Subcutaneous abdominal adipose tissue (tissue), 5 donors: ENCODE measurements around the gene RNF144B.
"Not testable (repeated sequence)": the region's sequence is repeated elsewhere in the genome, so short reads cannot be mapped to it uniquely, and the experiment has no call there.

Experiments used
- H3K27ac ChIP-seq: one replicate; pipeline ENCODE4 v1.7.0; 2013; ENCODE audit warnings: low read depth, mild to moderate bottlenecking, inconsistent platforms, low read length, moderate library complexity
- H3K27me3 ChIP-seq, 5 donors: one replicate each; pipeline ENCODE4 v1.7.0; 2013; ENCODE audit warnings: low read length in 5 of 5, inconsistent platforms in 1 of 5; ENCODE audit not compliant: control insufficient read depth in 5 of 5, insufficient read depth in 4 of 5
- H3K36me3 ChIP-seq, 5 donors: one replicate each; pipeline ENCODE4 v1.7.0; 2013; ENCODE audit warnings: low read length in 5 of 5; ENCODE audit not compliant: control insufficient read depth in 5 of 5, insufficient read depth in 5 of 5
- H3K4me1 ChIP-seq, 5 donors: one replicate each; pipeline ENCODE4 v1.7.0; 2013; ENCODE audit warnings: low read length in 5 of 5, mild to moderate bottlenecking in 3 of 5, moderate library complexity in 1 of 5; ENCODE audit not compliant: control insufficient read depth in 5 of 5, insufficient read depth in 5 of 5
- H3K4me3 ChIP-seq, 5 donors: one replicate each; pipeline ENCODE4 v1.7.0; 2013; ENCODE audit warnings: low read length in 5 of 5, low read depth in 1 of 5
- H3K9ac ChIP-seq, 5 donors: one replicate each; pipeline ENCODE4 v1.7.0; 2013; ENCODE audit warnings: low read length in 5 of 5, mild to moderate bottlenecking in 4 of 5, moderate library complexity in 3 of 5
- H3K9me3 ChIP-seq, 5 donors: one replicate each; pipeline ENCODE4 v1.7.0; 2013; ENCODE audit warnings: low read length in 5 of 5; ENCODE audit not compliant: control insufficient read depth in 5 of 5
- donor health status: healthy.
- donor health status: healthy.
- donor health status: healthy.
- donor health status: healthy.
- donor health status: healthy.

The RNF144B gene

DNA sequence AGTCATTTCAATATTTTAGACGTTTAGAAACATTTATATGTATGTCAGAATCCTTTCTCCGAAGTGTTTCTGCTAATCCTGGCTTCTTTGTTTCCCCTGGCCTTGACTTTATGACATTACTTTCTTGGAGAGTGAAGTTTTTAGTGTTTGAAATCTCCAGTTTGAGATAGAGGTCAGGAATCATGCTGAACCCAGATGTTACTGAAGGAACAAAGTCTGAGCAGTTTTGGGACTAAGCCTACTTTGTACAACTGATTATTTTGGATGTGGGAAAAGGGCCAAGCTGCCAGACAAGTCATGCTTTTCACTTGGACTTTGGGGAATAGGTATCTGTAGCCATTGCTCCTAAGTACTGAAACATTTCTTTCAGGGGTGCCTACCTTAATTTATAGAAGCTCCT lies 2.3 kb downstream of the RNF144B start:
- no peaks in the 10 kb centered on the region for H3K9me3 ChIP-seq
- H3K4me1 ChIP-seq = peaks cover 0 to 52% (median 42%) of the 10 kb centered on the region in 5 donors
- peak overlapping the region in 4 of 5 donors; percentile 80 to 92 (median 90) for H3K4me3 ChIP-seq
- H3K9ac ChIP-seq = peak overlapping the region; percentile 21 to 87 (median 76)
- H3K36me3 ChIP-seq = peaks cover 0 to 4% (median 0%) of the 10 kb centered on the region in 5 donors
- no peaks in the 10 kb centered on the region for H3K27me3 ChIP-seq
- H3K27ac ChIP-seq = peak overlapping the region; percentile 92

DNA sequence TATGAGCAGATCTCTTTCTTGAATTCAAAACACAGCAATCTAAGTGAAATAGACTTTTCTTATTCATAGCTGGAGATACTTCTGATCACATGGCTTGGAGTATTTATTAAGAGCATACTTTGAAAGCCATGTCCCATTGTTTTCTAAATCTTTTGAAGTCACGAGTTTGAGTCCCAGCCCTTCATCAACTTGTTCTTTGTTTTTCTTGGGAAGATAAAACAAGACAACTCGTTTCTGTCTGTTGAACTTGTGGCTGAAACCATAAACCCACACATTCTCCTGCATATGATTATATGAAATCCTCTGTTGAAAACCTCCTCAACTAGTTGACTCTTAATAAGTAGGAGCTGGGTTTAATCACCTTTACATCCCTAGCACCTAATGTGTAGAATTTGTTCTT lies 3.3 kb downstream of the RNF144B start:
- Histone ChIP-seq H3K9me3 (no peaks in the 10 kb centered on the region), H3K27me3 (no peaks in the 10 kb centered on the region), H3K9ac (no peak overlapping the region), H3K36me3 (peaks cover 0 to 4% (median 0%) of the 10 kb centered on the region in 5 donors), H3K4me1 (peaks cover 0 to 54% (median 48%) of the 10 kb centered on the region in 5 donors), H3K27ac (no peak overlapping the region), H3K4me3 (peak overlapping the region in 1 of 5 donors; percentile 92)

DNA sequence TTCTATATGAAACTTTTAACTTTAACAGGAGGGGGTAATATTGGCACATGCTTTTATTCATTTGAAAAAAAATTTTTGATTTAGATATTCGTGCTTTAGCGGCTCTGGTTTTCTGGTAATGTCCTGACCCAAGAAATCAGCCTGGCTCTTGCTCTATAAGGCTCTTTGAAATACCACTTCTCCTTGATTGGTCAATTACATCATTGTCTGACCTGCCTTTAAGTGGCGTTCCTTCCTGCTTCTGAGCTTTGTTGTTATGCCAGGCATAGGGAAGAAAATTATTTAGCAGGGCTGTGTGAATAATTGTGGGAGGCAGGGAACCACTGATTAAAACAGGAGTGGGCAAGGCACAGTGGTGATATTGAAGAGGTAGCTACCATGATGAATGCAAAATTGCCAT lies 3.9 kb downstream of the RNF144B start:
- Histone ChIP-seq H3K27me3 (no peaks in the 10 kb centered on the region), H3K36me3 (peaks cover 0 to 4% (median 0%) of the 10 kb centered on the region in 5 donors), H3K9ac (peak overlapping the region in 1 of 5 donors; percentile 28), H3K9me3 (no peaks in the 10 kb centered on the region), H3K4me1 (peaks cover 0 to 54% (median 48%) of the 10 kb centered on the region in 5 donors), H3K4me3 (no peak overlapping the region), H3K27ac (no peak overlapping the region)

DNA sequence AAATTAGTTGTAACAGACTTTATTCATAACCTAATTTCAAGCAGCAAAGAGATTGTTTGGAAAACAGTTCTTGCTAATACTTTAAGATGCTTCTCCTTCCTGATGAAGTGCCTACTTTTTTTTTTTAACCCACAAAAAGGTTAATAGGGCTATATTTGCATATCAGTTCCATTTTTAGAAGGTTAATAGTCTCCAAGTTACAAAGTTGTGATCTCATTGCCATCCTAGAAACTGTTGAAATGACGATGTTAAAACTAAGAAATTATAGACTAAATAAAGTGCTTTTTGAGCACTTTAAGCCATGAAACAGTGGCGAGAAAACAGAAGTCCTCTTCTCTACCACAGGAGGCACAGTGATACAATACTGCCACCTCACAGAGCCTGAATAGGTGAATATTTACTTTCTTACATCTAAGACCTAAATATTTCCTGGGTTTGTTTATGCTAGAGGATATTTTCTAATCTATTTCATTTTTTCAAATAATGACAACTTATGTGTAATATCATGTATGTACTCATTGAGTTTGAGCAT lies 5.3 kb downstream of the RNF144B start:
- Histone ChIP-seq H3K4me1 (peaks cover 0 to 41% (median 34%) of the 10 kb centered on the region in 5 donors), H3K36me3 (peaks cover 0 to 4% (median 0%) of the 10 kb centered on the region in 5 donors), H3K4me3 (no peak overlapping the region), H3K27me3 (no peaks in the 10 kb centered on the region), H3K9me3 (no peaks in the 10 kb centered on the region), H3K9ac (no peak overlapping the region), H3K27ac (no peak overlapping the region)

DNA sequence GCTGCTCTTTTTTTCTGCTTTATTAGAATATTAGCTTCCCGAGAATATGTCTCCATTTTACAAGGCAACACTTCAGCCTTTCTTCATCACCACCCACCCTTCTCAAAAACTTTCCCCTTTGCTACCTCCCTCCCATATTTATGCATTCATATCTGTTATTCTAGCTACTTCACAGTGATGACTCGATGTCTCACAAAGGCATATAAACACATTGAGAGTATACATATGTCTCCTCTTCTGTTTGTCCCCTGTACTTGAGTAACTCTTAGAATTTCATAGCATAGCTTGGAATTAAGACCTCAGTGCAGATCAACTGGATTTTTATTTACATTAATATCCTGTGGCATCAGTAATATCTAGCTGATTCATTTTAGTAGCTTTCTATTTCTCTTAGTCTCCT lies 6.5 kb downstream of the RNF144B start:
- H3K27ac ChIP-seq = no peak overlapping the region
- H3K4me3 ChIP-seq = no peak overlapping the region
- no peak overlapping the region for H3K9ac ChIP-seq
- no peaks in the 10 kb centered on the region for H3K27me3 ChIP-seq
- peaks cover 0 to 31% (median 23%) of the 10 kb centered on the region in 5 donors for H3K4me1 ChIP-seq
- no peaks in the 10 kb centered on the region for H3K9me3 ChIP-seq
- H3K36me3 ChIP-seq = peaks cover 0 to 4% (median 0%) of the 10 kb centered on the region in 5 donors

DNA sequence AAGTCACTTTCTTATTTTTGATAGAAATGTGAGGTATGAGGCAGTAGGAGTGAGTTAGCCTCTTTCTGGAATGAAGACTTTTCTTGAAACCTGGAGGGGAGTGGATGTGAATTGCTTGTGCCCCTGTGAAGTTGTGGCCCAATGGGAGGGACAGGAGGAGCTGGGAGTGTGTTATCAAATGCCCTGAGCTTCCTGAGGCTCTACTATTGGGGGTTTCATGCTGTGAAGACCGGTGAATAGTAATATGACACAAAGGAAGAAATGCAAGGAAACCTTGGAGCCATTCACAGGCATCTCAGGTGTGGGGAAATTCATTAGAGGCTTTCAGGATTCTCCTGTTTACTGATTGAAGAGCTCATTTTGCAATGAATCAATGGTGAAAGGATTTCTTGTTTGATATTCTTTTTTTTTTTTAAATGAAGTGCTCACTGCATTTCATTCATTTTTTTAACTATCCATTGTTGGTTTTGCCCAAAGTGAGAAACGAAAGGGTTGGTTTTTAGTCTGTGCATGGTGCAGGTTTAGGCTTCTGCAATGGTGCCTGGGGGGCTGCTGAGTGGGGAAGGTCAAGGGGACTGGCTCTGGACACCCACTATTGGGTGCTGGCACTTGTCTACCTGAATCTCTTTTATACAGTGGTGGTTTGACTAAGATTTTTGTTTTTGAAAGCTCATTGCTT lies 8.2 kb downstream of the RNF144B start:
- H3K9me3 ChIP-seq = no peaks in the 10 kb centered on the region
- H3K27me3 ChIP-seq = no peaks in the 10 kb centered on the region
- peaks cover 2 to 13% (median 5%) of the 10 kb centered on the region in 5 donors for H3K36me3 ChIP-seq
- H3K4me3 ChIP-seq = no peak overlapping the region
- H3K27ac ChIP-seq = no peak overlapping the region
- no peak overlapping the region for H3K9ac ChIP-seq
- peaks cover 0 to 20% (median 9%) of the 10 kb centered on the region in 5 donors for H3K4me1 ChIP-seq

DNA sequence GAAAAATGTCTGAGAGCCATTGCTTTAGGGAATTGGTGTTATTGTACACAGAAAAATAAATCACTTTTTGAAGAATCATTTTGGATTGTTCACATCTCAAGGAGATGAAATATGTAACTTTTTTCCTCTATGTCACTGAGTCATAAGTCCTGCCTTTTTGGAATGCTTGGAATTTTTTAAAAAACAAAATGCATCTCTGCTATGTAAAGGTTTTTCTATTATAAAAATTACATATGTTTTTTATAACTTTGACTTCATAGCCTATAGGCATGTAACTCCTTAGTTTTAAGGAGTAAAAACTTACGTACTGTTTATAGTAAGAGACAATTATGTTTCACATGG lies 8.7 kb downstream of the RNF144B start:
- no peaks in the 10 kb centered on the region for H3K27me3 ChIP-seq
- no peak overlapping the region for H3K27ac ChIP-seq
- peaks cover 0 to 25% (median 14%) of the 10 kb centered on the region in 5 donors for H3K4me1 ChIP-seq
- H3K9me3 ChIP-seq = no peaks in the 10 kb centered on the region
- H3K36me3 ChIP-seq = peaks cover 7 to 19% (median 8%) of the 10 kb centered on the region in 5 donors
- H3K4me3 ChIP-seq = no peak overlapping the region
- no peak overlapping the region for H3K9ac ChIP-seq

DNA sequence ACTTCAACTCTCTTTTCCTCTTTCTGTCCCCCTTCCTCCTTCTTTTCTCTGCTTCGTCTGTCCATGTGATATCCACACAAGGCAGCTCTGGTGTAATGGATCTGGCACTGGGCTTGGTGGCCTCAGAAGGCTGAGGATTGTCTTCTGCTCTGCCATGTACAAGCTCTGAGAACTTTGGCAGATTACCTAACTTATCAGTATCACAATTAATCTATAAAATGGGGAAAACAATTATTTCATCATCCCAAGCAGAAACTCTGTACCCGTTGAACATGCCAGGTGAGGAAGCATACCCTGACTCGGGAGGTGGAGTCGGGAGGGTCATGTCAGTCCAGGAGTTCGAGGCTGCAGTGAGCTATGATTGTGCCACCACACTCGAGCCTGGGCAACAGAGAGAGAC lies 10.6 kb downstream of the RNF144B start:
- Histone ChIP-seq H3K9ac (no peak overlapping the region), H3K27ac (no peak overlapping the region), H3K27me3 (no peaks in the 10 kb centered on the region), H3K36me3 (peaks cover 7 to 20% (median 9%) of the 10 kb centered on the region in 5 donors), H3K4me1 (peaks cover 0 to 28% (median 13%) of the 10 kb centered on the region in 5 donors), H3K9me3 (no peaks in the 10 kb centered on the region), H3K4me3 (no peak overlapping the region)

DNA sequence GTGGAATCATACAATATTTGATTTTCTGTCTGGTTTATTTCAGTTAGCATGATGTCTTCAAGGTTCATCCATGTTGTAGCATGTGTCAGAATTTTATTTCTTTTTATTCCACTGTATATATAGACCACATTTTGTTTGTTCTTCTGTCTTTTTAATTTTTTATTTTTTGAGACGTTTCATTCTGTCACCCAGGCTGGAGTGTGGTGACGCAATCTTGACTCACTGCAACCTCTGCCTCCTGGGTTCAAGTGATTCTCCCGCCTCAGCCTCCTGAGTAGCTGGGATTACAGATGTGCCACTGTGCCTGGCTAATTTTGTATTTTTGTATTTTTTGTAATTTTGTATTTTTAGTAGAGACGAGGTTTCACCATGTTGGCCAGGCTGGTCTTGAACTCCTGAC lies 11.1 kb downstream of the RNF144B start:
- H3K27ac ChIP-seq, H3K9ac ChIP-seq, H3K27me3 ChIP-seq, H3K4me3 ChIP-seq, H3K9me3 ChIP-seq: not testable (repeated sequence)
- H3K36me3 ChIP-seq = peaks cover 7 to 19% (median 9%) of the 10 kb centered on the region in 5 donors
- H3K4me1 ChIP-seq = peaks cover 0 to 28% (median 13%) of the 10 kb centered on the region in 5 donors

DNA sequence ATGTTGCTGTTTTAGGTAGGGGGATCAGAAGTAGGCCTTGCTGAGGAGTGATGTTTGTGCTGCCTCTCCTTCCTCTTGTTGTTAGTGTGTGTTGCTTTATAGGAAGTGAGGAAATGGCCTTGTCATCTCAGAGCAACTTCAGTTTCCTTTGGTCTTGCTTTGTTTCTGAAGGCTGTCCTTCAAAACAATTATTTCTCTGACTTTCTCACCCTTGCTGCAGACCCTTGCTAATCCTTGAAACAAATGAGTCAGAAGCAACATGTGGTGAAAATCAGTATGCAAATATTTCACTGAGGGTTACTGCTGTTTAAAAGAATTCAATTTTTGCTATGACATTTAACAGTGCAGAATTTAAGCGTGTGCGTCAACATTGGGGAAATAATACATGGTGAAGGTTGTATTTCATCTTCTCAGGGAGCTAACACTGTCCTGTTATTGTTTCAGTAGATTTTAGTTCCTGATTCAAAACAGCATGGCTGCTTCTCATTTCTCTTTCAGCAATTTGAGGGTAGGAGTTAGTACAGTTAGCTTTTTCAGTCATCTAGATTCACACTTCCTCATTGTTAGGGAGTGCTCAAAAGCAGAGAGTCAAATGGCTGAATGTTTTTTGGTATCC lies 13.8 kb downstream of the RNF144B start:
- Histone ChIP-seq H3K27me3 (no peaks in the 10 kb centered on the region), H3K36me3 (peaks cover 7 to 21% (median 9%) of the 10 kb centered on the region in 5 donors), H3K4me3 (no peak overlapping the region), H3K9ac (no peak overlapping the region), H3K27ac (no peak overlapping the region), H3K9me3 (no peaks in the 10 kb centered on the region), H3K4me1 (peaks cover 0 to 13% (median 7%) of the 10 kb centered on the region in 5 donors)
